Measurements from ENCODE around the gene SLC2A6. TPM values are rescaled to one million over a fixed set of nuclear protein-coding genes. Genes with fewer than 3 reads are reported as not detected.

SLC2A6 gene
- total and polyA plus RNA-seq, 2 of the 8 experiments (the other 6 are each of a cell fraction or from before 2014, with no cell fraction given): 16.6 to 17.8 TPM

DNA sequence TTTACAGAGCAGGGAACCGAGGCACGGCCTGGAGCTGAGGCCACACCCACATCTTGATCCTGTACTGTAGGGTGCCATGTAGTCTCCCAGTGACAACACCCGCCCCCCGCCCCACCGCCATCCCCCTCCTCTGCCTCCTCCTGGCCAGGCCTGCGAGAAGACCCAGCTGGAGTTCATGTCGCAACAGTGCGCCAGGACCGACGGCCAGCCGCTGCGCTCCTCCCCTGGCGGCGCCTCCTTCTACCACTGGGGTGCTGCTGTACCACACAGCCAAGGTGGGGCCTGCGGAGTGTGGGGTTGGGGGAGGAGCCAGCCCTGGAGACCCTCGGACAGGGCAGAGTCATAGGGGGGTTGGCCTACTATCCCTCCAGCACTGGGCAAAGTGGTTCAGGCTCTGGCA is 42.2 kb downstream of the SLC2A6 start:
- no peak overlapping the region for H2BK12ac ChIP-seq (ENCODE audit: low read depth, low read length)
- no peak overlapping the region for H4K8ac ChIP-seq (ENCODE audit: extremely low read depth, insufficient read depth, low read length)
- DNase-seq (ENCODE audit: low read depth in 1 of 2, low spot score in 2 of 2): no peak
- H3K23ac ChIP-seq (ENCODE audit: insufficient read length): no peak overlapping the region
- H2BK20ac ChIP-seq (ENCODE audit: low read length): no peak overlapping the region
- no peak overlapping the region for H3K4me2 ChIP-seq (ENCODE audit: insufficient read depth in 1 of 2, low read depth in 2 of 2, low read length in 2 of 2)
- H2BK120ac ChIP-seq (replicated peaks; ENCODE audit: low read depth, low read length): no peak overlapping the region
- peaks cover 0 to 2% of the 10 kb centered on the region in 2 experiments for H4K20me1 ChIP-seq (replicated peaks in 1 of 2; ENCODE audit: control insufficient read depth in 1 of 2, insufficient read depth in 2 of 2, low read length in 2 of 2)
- H2BK15ac ChIP-seq (ENCODE audit: low read length): no peak overlapping the region
- no peaks in the 10 kb centered on the region for H3K23me2 ChIP-seq (ENCODE audit: low read depth, low read length)
- H3K4me1 ChIP-seq (replicated peaks in 1 of 4; ENCODE audit: control insufficient read depth in 3 of 4, insufficient read depth in 4 of 4, low read length in 3 of 4): no peaks in the 10 kb centered on the region
- no peak overlapping the region for H2BK5ac ChIP-seq (ENCODE audit: low read depth, low read length)
- no peak overlapping the region for H4K5ac ChIP-seq (ENCODE audit: insufficient read length, low read depth, low read length)
- no peak overlapping the region for H3K9ac ChIP-seq (replicated peaks in 1 of 4; ENCODE audit: extremely low read depth in 1 of 4, low read depth in 3 of 4, low read length in 3 of 4)
- H3K27me3 ChIP-seq (replicated peaks in 1 of 4; ENCODE audit: control insufficient read depth in 3 of 4, extremely low read depth in 1 of 4, insufficient read depth in 3 of 4, low read length in 3 of 4): no peaks in the 10 kb centered on the region
- no peak for TF ChIP-seq SRF (IDR thresholded peaks at IDR 0.05; ENCODE audit: low read depth, low read length)
- TF ChIP-seq RFX5 (IDR thresholded peaks at IDR 0.05; ENCODE audit: borderline replicate concordance, low read depth, low read length): no peak
- TF ChIP-seq PHF8 (conservative IDR thresholded peaks at IDR 0.05; ENCODE audit: low read depth, low read length): no peak
- no peak for TF ChIP-seq SP4 (IDR thresholded peaks at IDR 0.05; ENCODE audit: low read length)
- no peak for TF ChIP-seq JUN (IDR thresholded peaks at IDR 0.05; ENCODE audit: low read depth, low read length)
- no peak for TF ChIP-seq SP1 (IDR thresholded peaks at IDR 0.05; ENCODE audit: low read depth, low read length)
- TF ChIP-seq NANOG (IDR thresholded peaks at IDR 0.05; ENCODE audit: insufficient read depth, low read depth, low read length, poor library complexity, severe bottlenecking): no peak
- TF ChIP-seq RXRA (IDR thresholded peaks at IDR 0.05; ENCODE audit: insufficient read depth, low read depth, low read length): no peak
- TF ChIP-seq, protein P1, sequence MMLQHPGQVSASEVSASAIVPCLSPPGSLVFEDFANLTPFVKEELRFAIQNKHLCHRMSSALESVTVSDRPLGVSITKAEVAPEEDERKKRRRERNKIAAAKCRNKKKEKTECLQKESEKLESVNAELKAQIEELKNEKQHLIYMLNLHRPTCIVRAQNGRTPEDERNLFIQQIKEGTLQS (IDR thresholded peaks at IDR 0.05; ENCODE audit: insufficient read depth, low read depth, low read length): no peak
- no peak overlapping the region for H3K4ac ChIP-seq (replicated peaks; ENCODE audit: insufficient read length, low read depth, low read length)
- ChIA-PET CTCF (ENCODE audit: partially characterized antibody) (interaction anchor here (0.9 to 1.7 kb wide), 4 partner anchors 23 to 60 kb away, joined by 3 read pairs; partner anchors contain the start of gene CACFD1), POLR2A (ENCODE audit: partially characterized antibody) (interaction anchor here (1.1 to 1.9 kb wide), 2 partner anchors 23 to 88 kb away, joined by 3 to 5 read pairs; partner anchors contain the start of genes CACFD1, MED22 and RPL7A)
- H3K18ac ChIP-seq (ENCODE audit: extremely low read depth, low read length): no peak overlapping the region
- WGBS, 2 experiments (ENCODE audit: extremely low coverage in 1 of 2, insufficient coverage in 1 of 2, insufficient read length in 1 of 2, insufficient replicate concordance in 2 of 2, low coverage in 1 of 2, low lambda C conversion rate in 2 of 2, missing lambda C conversion rate in 1 of 2): 81% methylated on average over 7 of the region's 16 CpGs; no CpG with 5 or more reads in 1 of the 2 experiments
- H3K36me3 ChIP-seq (ENCODE audit: control insufficient read depth in 2 of 4, insufficient read depth in 4 of 4, low read length in 3 of 4): no peaks in the 10 kb centered on the region
- no peaks in the 10 kb centered on the region for H3K79me2 ChIP-seq (ENCODE audit: control insufficient read depth in 1 of 2, insufficient read depth in 2 of 2, low read length in 2 of 2)
- H3K79me1 ChIP-seq (ENCODE audit: low read depth, low read length): no peaks in the 10 kb centered on the region
- no peaks in the 10 kb centered on the region for H3K9me3 ChIP-seq (ENCODE audit: insufficient read depth in 2 of 2, low read depth in 1 of 2, low read length in 1 of 2)
- FAIRE-seq: no peak
- no peak overlapping the region for H3K14ac ChIP-seq (ENCODE audit: insufficient read length)
- H2AK5ac ChIP-seq (ENCODE audit: low read depth, low read length): no peak overlapping the region
- no peak overlapping the region for H3K27ac ChIP-seq (ENCODE audit: low read depth, low read length)
- H3K56ac ChIP-seq (replicated peaks; ENCODE audit: insufficient read length, low read depth, low read length): no peak overlapping the region
- H4K91ac ChIP-seq (replicated peaks; ENCODE audit: insufficient read length, low read length): no peak overlapping the region
- H2AFZ ChIP-seq (ENCODE audit: low read length): no peak overlapping the region
- no peak overlapping the region for H3K4me3 ChIP-seq (ENCODE audit: extremely low read depth in 1 of 4, insufficient read depth in 2 of 4, low read depth in 3 of 4, low read length in 4 of 4)
